T-helper 2 cell (primary cell): ENCODE results near the gene XBP1.
"Not testable (repeated sequence)": the region's sequence is repeated elsewhere in the genome, so short reads cannot be mapped to it uniquely, and the experiment has no call there.

ENCODE experiments used
- DNase-seq, 5 experiments: peaks; one replicate each; pipeline versions ENCODE4 v3.0.0 to v3.0.0-alpha.2; 2012 to 2022

The XBP1 gene

DNA sequence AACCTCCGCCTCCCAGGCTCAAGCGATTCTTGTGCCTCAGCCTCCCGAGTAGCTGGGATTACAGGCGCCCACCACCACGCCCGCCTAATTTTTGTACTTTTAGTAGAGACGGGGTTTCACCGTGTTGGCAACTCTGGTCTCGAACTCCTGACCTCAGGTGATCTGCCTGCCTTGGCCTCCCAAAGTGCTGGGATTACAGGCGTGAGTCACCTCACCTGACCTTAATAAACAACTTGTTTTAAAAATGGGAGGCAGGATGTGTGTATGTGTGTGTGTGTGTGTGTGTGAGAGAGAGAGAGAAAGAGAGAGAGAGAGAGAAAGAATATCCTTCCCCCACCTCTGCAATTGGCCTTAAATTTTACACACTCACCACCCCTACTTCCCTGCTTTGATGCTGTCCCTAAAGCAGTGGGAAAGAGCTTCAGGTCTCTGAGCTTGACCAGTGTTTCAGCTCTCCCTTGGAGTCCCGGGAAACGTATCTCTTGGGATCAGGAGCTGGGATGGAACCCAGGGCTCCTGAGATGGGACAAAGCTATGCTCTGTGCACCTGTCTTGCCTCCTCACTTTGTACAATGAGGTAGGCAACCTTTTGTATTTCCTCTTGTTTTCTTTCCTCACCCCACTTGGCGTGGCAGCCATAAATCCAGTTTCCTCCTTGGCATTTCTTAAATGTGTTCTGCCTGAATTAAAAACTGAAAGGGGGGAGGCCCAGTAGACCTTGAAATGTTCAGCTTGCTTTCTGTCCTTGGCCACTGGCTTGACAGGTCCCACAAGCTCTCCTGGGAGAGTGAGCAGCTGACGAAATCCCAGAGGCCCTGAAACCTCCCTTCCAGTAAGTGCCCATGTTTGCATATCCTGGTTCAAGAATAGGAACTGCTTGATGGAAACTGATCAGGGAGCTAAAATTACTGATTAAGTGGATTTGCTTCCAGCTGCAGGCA lies 17.8 kb upstream of the XBP1 start:
- peak in 1 of 5 experiments; percentile 64 for DNase-seq

DNA sequence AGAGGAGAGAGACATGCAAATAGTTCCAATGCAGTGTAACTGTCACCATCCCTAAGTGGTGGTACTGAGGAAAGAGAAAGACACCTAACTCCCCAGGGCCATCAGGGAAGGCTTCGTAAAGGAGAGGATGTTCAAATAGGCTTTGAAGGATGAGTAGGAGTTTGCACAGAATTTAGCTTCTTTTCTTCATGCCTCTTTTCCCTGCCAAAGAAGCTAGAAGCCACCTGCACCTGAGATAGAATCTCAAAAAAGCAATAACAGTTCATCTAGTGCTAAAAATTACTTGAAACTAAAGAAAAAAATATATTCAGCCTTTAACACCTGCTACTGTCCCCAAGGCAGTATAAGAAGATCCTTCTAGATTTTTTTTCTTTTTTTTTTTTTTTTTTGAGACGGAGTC lies 16.7 kb upstream of the XBP1 start:
- DNase-seq: no peak

- DNase-seq: no peak
These were observed 15.4 kb upstream of the XBP1 start for GRCh38 chr22:28815729-28816128.

DNA sequence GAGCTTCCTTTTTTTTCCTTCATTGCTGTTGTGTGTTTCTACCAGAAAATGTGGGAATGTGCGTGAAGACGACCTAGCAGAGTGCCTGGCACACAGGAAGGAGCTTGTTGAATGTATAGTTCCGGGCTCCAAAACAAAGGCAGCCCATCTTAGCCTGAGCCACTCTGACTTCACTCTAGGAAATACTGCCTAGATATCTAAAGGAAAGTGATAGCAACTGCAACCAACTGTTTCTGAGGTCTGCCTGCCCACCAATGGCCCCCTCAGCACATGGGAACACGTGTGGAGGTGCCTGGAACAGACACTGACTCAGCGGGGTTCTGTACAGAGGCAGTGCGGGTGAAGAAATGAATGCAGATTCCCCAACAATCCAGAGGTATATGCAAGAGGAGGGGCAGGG lies 14.7 kb upstream of the XBP1 start:
- no peak for DNase-seq

- DNase-seq: no peak
These were observed 13.6 kb upstream of the XBP1 start for GRCh38 chr22:28813772-28814518.

- DNase-seq: no peak
These were observed 12.1 kb upstream of the XBP1 start for GRCh38 chr22:28812516-28812915.

DNA sequence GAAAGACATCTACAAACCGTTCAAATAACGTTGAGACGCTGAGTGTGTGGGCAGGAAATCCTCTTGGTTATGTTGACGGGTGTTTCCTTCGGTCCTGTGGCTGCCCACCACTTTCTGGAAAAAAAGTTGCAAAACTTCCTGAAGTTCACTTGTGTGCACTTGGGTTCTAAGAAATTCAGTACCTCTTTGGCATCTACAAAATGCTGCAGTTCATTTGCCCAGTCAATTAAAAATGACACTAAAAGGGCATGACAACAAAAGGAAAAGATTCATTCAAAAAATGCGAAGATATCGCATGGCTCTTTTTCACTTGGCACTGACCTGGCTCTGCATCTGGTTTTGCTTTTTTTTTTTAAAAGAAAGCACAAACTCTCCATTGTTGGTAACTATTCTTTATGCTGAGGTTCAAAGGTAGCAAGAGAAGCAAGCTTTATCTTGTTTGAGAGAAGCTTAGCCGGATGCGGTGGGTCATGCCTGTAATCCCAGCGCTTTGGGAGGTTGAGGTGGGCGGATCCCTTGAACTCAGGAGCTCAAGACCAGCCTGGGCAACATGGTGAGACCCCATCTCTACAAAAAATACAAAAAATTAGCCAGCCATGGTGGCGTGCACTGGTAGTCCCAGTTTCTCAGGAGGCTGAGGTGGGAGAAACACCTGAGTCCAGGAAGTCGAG lies 10.6 kb upstream of the XBP1 start:
- DNase-seq: peak in 3 of 5 experiments; percentile 15 to 87 (median 73)

DNA sequence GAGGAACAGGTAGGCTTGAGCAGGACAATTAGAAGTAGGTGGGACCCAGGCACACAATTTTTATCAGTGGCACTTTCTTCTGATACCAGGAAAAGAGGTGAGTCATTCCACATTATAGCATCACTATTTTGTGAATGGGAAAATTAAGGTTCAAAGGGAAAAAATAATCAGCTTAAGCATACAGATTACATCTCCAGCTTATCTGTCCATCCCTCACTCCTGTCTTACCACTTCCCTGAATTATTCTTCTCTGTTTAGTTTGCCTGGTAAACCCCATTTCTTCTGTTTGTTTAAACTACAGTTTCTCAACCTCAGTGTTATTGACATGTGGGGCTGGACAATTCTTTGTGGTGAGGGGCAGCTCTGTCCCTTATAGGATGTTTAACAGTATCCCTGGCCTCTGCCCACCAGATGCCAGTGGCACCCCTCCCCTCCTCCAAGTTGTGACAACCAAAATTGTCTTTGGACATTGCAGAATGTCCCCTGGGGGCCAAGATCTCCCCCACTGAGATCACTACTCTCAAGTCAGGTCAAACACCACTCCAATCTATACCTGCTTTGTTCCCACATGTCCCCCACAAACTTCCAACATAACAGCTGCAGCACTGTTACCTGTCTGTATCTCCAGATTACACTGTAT lies 8.5 kb upstream of the XBP1 start:
- DNase-seq: no peak

- DNase-seq: not testable (repeated sequence)
These were observed 5.1 kb upstream of the XBP1 start for GRCh38 chr22:28805426-28805825.

DNA sequence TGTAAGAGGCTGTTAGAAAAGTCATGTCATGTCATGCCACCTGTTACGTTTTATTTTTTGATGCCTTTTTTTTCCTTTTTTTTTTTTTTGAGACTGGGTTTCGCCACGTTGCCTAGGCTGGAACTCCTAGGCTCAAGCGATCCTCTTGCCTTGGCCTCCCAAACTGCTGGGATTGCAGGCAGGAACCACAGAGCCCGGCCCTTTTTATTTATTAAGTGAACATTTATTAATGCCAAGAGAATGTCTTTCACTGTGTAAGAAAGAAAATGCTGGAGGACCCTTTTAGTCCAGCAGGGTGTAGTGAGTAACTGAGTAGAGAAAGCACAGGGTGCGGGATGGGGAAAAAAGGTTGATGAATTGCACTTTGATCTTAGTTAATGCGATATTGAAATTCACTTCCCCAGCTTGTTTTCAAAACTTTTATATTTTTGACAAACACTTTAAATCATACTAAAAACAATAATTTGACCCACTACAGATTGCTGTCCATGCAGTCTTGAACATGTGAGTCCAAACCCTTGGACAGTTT lies 2.3 kb upstream of the XBP1 start:
- DNase-seq: peak in 1 of 5 experiments; percentile 63

GRCh38 chr22:28801845-28802594 lies 1.7 kb upstream of the XBP1 start:
- peak in 1 of 5 experiments; percentile 47 for DNase-seq

GRCh38 chr22:28799606-28800307 lies 612 bp downstream of the XBP1 start:
- DNase-seq: peak in 2 of 5 experiments; percentile 15 to 55

GRCh38 chr22:28798810-28799605 lies 1.4 kb downstream of the XBP1 start:
- peak in 1 of 5 experiments; percentile 86 for DNase-seq

GRCh38 chr22:28795932-28796856 lies 4.2 kb downstream of the XBP1 start:
- peak in 1 of 5 experiments; percentile 61 for DNase-seq

DNA sequence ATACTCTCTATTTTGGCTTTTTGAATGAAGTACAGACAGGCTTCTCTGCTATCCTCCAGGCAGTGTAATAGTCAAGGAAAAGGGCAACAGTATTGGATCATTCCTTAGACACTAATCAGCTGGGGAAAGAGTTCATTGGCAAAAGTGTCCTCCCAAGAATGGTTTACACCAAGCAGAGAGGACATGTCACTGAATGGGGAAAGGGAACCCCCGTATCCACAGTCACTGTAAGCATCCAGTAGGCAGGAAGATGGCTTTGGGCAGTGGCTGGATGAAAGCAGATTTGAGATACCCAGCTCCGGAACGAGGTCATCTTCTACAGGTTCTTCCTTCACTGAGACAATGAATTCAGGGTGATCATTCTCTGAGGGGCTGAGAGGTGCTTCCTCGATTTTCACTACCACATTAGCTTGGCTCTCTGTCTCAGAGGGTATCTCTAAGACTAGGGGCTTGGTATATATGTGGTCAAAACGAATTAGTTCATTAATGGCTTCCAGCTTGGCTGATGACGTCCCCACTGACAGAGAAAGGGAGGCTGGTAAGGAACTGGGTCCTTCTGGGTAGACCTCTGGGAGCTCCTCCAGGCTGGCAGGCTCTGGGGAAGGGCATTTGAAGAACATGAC lies 5.2 kb downstream of the XBP1 start:
- no peak for DNase-seq

- DNase-seq: no peak
These were observed 6.3 kb downstream of the XBP1 start for GRCh38 chr22:28793976-28794584.

DNA sequence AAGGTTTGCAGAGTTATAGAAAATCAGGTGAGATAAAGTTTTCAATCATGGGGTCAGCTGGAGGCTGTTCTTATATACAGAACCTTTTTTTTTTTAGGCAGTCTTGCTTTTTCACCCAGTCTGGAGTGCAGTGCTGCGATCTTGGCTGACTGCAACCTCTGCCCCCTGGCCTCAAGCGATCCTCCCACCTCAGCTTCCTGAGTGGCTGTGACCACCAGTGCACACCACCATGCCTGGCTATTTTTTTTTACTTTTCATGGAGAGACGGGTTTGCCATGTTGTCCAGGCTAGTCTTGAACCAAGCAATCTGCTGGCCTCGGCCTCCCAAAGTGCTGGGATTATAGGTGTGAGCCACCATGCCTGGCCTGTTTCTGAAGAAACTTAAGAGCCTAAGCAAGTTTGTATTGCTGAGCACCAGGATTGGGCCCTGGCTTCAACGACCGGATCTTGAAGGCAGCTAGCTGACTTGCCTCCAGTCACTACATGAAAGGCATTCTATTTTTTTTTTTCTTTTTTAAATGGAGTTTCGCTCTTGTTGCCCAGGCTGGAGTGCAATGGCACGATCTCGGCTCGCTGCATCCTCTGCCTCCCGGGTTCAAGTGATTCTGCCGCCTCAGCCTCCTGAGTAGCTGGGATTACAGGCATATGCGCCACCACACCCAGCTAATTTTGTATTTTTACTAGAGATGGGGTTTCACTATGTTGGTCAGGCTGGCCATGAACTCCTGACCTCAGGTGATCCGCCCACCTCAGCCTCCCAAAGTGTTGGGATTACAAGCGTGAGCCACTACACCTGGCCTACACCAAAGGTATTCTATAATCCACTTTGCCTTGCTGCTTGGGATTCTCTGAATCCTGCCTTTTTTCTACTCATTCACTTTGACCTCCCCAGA lies 7.6 kb downstream of the XBP1 start:
- peak in 1 of 5 experiments; percentile 58 for DNase-seq
